ENCODE results near the gene GRIN1. TPM values are rescaled to one million over a fixed set of nuclear protein-coding genes. Genes with fewer than 3 reads are reported as not detected.

The GRIN1 gene
- total RNA-seq, 1 donor from 2014 or later, result 0.05 TPM

GRCh38 chr9:137107982-137108381 lies 31.0 kb upstream of the GRIN1 start:
- Mint-ChIP-seq H3K4me3 (no peak overlapping the region), H3K27ac (no peak overlapping the region), H3K4me1 (ENCODE audit: low read depth) (no peaks in the 10 kb centered on the region), H3K9me3 (no peaks in the 10 kb centered on the region), H3K27me3 (ENCODE audit: insufficient read depth) (no peaks in the 10 kb centered on the region), H3K36me3 (ENCODE audit: low read depth) (peaks cover 18% of the 10 kb centered on the region)
- DNase-seq (ENCODE audit: low spot score), result no peak
- intact Hi-C loops (cut with micrococcal nuclease), result no loop called here

- Mint-ChIP-seq H3K27ac (no peak overlapping the region), H3K36me3 (ENCODE audit: low read depth) (peaks cover 22% of the 10 kb centered on the region), H3K4me1 (ENCODE audit: low read depth) (no peaks in the 10 kb centered on the region), H3K27me3 (ENCODE audit: insufficient read depth) (no peaks in the 10 kb centered on the region), H3K4me3 (no peak overlapping the region), H3K9me3 (no peaks in the 10 kb centered on the region)
- intact Hi-C loops (cut with micrococcal nuclease), result no loop called here
- no peak for DNase-seq (ENCODE audit: low spot score)
These were observed 30.2 kb upstream of the GRIN1 start for GRCh38 chr9:137108608-137109249.

GRCh38 chr9:137109250-137110146 lies 29.5 kb upstream of the GRIN1 start:
- no peaks in the 10 kb centered on the region for H3K9me3 Mint-ChIP-seq

GRCh38 chr9:137110147-137110910 lies 28.6 kb upstream of the GRIN1 start:
- no peaks in the 10 kb centered on the region for H3K27me3 Mint-ChIP-seq (ENCODE audit: insufficient read depth)
- no peaks in the 10 kb centered on the region for H3K9me3 Mint-ChIP-seq
- peaks cover 14% of the 10 kb centered on the region for H3K36me3 Mint-ChIP-seq (ENCODE audit: low read depth)
- no peaks in the 10 kb centered on the region for H3K4me1 Mint-ChIP-seq (ENCODE audit: low read depth)
- DNase-seq (ENCODE audit: low spot score), result no peak
- intact Hi-C loops (cut with micrococcal nuclease), result no loop called here
- H3K27ac Mint-ChIP-seq, result no peak overlapping the region
- peak overlapping the region; percentile 42 for H3K4me3 Mint-ChIP-seq

More at GRCh38 chr9:137109250-137110146, 29.5 kb upstream of the GRIN1 start:
- intact Hi-C loops (cut with micrococcal nuclease), result no loop called here
- Mint-ChIP-seq H3K36me3 (ENCODE audit: low read depth) (peaks cover 20% of the 10 kb centered on the region), H3K27ac (no peak overlapping the region), H3K4me3 (no peak overlapping the region), H3K27me3 (ENCODE audit: insufficient read depth) (no peaks in the 10 kb centered on the region), H3K4me1 (ENCODE audit: low read depth) (no peaks in the 10 kb centered on the region)
- DNase-seq (ENCODE audit: low spot score), result no peak

- intact Hi-C loops (cut with micrococcal nuclease), result no loop called here
- no peaks in the 10 kb centered on the region for H3K4me1 Mint-ChIP-seq (ENCODE audit: low read depth)
- H3K9me3 Mint-ChIP-seq, result no peaks in the 10 kb centered on the region
- no peak for DNase-seq (ENCODE audit: low spot score)
- peak overlapping the region; percentile 42 for H3K4me3 Mint-ChIP-seq
- peaks cover 12% of the 10 kb centered on the region for H3K36me3 Mint-ChIP-seq (ENCODE audit: low read depth)
- H3K27me3 Mint-ChIP-seq (ENCODE audit: insufficient read depth), result no peaks in the 10 kb centered on the region
- H3K27ac Mint-ChIP-seq, result no peak overlapping the region
These were observed 27.8 kb upstream of the GRIN1 start for GRCh38 chr9:137110911-137111787.

GRCh38 chr9:137111788-137112563 lies 27.0 kb upstream of the GRIN1 start:
- intact Hi-C loops (cut with micrococcal nuclease), result no loop called here
- Mint-ChIP-seq H3K4me1 (ENCODE audit: low read depth) (no peaks in the 10 kb centered on the region), H3K4me3 (no peak overlapping the region), H3K27ac (no peak overlapping the region), H3K9me3 (no peaks in the 10 kb centered on the region), H3K27me3 (ENCODE audit: insufficient read depth) (no peaks in the 10 kb centered on the region), H3K36me3 (ENCODE audit: low read depth) (peaks cover 12% of the 10 kb centered on the region)
- no peak for DNase-seq (ENCODE audit: low spot score)

GRCh38 chr9:137112564-137113384 lies 26.2 kb upstream of the GRIN1 start:
- peak overlapping the region; percentile 82 for H3K4me3 Mint-ChIP-seq
- no peaks in the 10 kb centered on the region for H3K27me3 Mint-ChIP-seq (ENCODE audit: insufficient read depth)
- no peak for DNase-seq (ENCODE audit: low spot score)
- peaks cover 12% of the 10 kb centered on the region for H3K36me3 Mint-ChIP-seq (ENCODE audit: low read depth)
- intact Hi-C loops (cut with micrococcal nuclease), result no loop called here
- H3K9me3 Mint-ChIP-seq, result no peaks in the 10 kb centered on the region
- H3K27ac Mint-ChIP-seq, result peak overlapping the region; percentile 65
- H3K4me1 Mint-ChIP-seq (ENCODE audit: low read depth), result no peaks in the 10 kb centered on the region

- DNase-seq (ENCODE audit: low spot score), result no peak
- intact Hi-C loops (cut with micrococcal nuclease), result loop anchor here (1.0 to 2.0 kb wide), 5 partner anchors 15 to 76 kb away; partner anchors contain the start of gene SAPCD2
These were observed 25.4 kb upstream of the GRIN1 start for GRCh38 chr9:137113385-137114159.

GRCh38 chr9:137114220-137114612 lies 24.7 kb upstream of the GRIN1 start:
- H3K27me3 Mint-ChIP-seq (ENCODE audit: insufficient read depth), result no peaks in the 10 kb centered on the region
- peak overlapping the region; percentile 70 for H3K4me3 Mint-ChIP-seq
- H3K27ac Mint-ChIP-seq, result no peak overlapping the region
- intact Hi-C loops (cut with micrococcal nuclease), result loop anchor here (1.0 to 2.0 kb wide), 5 partner anchors 15 to 75 kb away; partner anchors contain the start of gene SAPCD2
- H3K4me1 Mint-ChIP-seq (ENCODE audit: low read depth), result peaks cover 7% of the 10 kb centered on the region
- peaks cover 9% of the 10 kb centered on the region for H3K36me3 Mint-ChIP-seq (ENCODE audit: low read depth)
- no peaks in the 10 kb centered on the region for H3K9me3 Mint-ChIP-seq
- DNase-seq (ENCODE audit: low spot score), result no peak

More at GRCh38 chr9:137113385-137114159, 25.4 kb upstream of the GRIN1 start:
- Mint-ChIP-seq H3K4me3 (peak overlapping the region; percentile 82), H3K27me3 (ENCODE audit: insufficient read depth) (no peaks in the 10 kb centered on the region), H3K27ac (peak overlapping the region; percentile 52), H3K4me1 (ENCODE audit: low read depth) (peaks cover under 1% of the 10 kb centered on the region), H3K9me3 (no peaks in the 10 kb centered on the region), H3K36me3 (ENCODE audit: low read depth) (peaks cover 9% of the 10 kb centered on the region)

- Mint-ChIP-seq H3K27ac (peak within 1 kb of the TSS; percentile 52), H3K4me1 (ENCODE audit: low read depth) (peaks cover 11% of the 10 kb centered on the region), H3K36me3 (ENCODE audit: low read depth) (peaks cover 9% of the 10 kb centered on the region), H3K27me3 (ENCODE audit: insufficient read depth) (no peaks in the 10 kb centered on the region), H3K4me3 (peak within 1 kb of the TSS; percentile 82), H3K9me3 (no peaks in the 10 kb centered on the region)
- peak; percentile 76 for DNase-seq (ENCODE audit: low spot score)
- intact Hi-C loops (cut with micrococcal nuclease), result loop anchor here (1.0 to 2.0 kb wide), 5 partner anchors 14 to 74 kb away; partner anchors contain the start of gene SAPCD2
These were observed 24.2 kb upstream of the GRIN1 start, which contains the start of gene DPP7 for GRCh38 chr9:137114613-137115393. DPP7 (minus strand) TSS chr9:137114733; CDS start chr9:137114713, 20 bp downstream.
